ENCODE measurements around the gene TUBA4B.
"Not testable (repeated sequence)": the region's sequence is repeated elsewhere in the genome, so short reads cannot be mapped to it uniquely, and the experiment has no call there.

TUBA4B gene

GRCh38 chr2:219273937-219274336 is 20.9 kb downstream of the TUBA4B start:
- DNase-seq (ENCODE audit: low read depth in 2 of 2, low spot score in 1 of 2), result no peak

- no peak for DNase-seq (ENCODE audit: low read depth in 2 of 2, low spot score in 1 of 2)
These were observed 21.4 kb downstream of the TUBA4B start for GRCh38 chr2:219274361-219274921.

GRCh38 chr2:219277703-219278654 is 24.9 kb downstream of the TUBA4B start:
- peak; percentile 43 to 59 for DNase-seq (ENCODE audit: low read depth in 2 of 2, low spot score in 1 of 2)

GRCh38 chr2:219278655-219279150 is 25.7 kb downstream of the TUBA4B start:
- DNase-seq (ENCODE audit: low read depth in 2 of 2, low spot score in 1 of 2), result no peak

GRCh38 chr2:219279151-219279915 is 26.3 kb downstream of the TUBA4B start, which contains the start of gene DNAJB2:
Gene DNAJB2, plus strand, starts transcription at chr2:219279366. Its CDS starts 468 bp downstream, at chr2:219279834.
- DNase-seq (ENCODE audit: low read depth in 2 of 2, low spot score in 1 of 2), result peak; percentile 94 to 97

GRCh38 chr2:219279916-219280516 is 27.0 kb downstream of the TUBA4B start:
- DNase-seq (ENCODE audit: low read depth in 2 of 2, low spot score in 1 of 2), result no peak

- DNase-seq (ENCODE audit: low read depth in 2 of 2, low spot score in 1 of 2), result no peak
These were observed 27.6 kb downstream of the TUBA4B start for GRCh38 chr2:219280651-219281050.

- no peak for DNase-seq (ENCODE audit: low read depth in 2 of 2, low spot score in 1 of 2)
These were observed 28.5 kb downstream of the TUBA4B start for GRCh38 chr2:219281588-219281987.

GRCh38 chr2:219282375-219282774 is 29.3 kb downstream of the TUBA4B start:
- DNase-seq (ENCODE audit: low read depth in 2 of 2, low spot score in 1 of 2), result no peak

- no peak for DNase-seq (ENCODE audit: low read depth in 2 of 2, low spot score in 1 of 2)
These were observed 30.0 kb downstream of the TUBA4B start for GRCh38 chr2:219282943-219283581.

GRCh38 chr2:219284501-219285372 is 31.7 kb downstream of the TUBA4B start:
- no peak for DNase-seq (ENCODE audit: low read depth in 2 of 2, low spot score in 1 of 2)

- no peak for DNase-seq (ENCODE audit: low read depth in 2 of 2, low spot score in 1 of 2)
These were observed 32.3 kb downstream of the TUBA4B start for GRCh38 chr2:219285373-219285735.

GRCh38 chr2:219285894-219286425 is 32.9 kb downstream of the TUBA4B start:
- DNase-seq (ENCODE audit: low read depth in 2 of 2, low spot score in 1 of 2), result no peak

- DNase-seq (ENCODE audit: low read depth in 2 of 2, low spot score in 1 of 2), result no peak
These were observed 33.5 kb downstream of the TUBA4B start for GRCh38 chr2:219286436-219287115.

- DNase-seq (ENCODE audit: low read depth in 2 of 2, low spot score in 1 of 2), result not testable (repeated sequence)
These were observed 34.0 kb downstream of the TUBA4B start for GRCh38 chr2:219287116-219287440.

- no peak for DNase-seq (ENCODE audit: low read depth in 2 of 2, low spot score in 1 of 2)
These were observed 34.7 kb downstream of the TUBA4B start for GRCh38 chr2:219287580-219288265.

GRCh38 chr2:219289195-219289536 is 36.1 kb downstream of the TUBA4B start:
- DNase-seq (ENCODE audit: low read depth in 2 of 2, low spot score in 1 of 2), result no peak

GRCh38 chr2:219289537-219290361 is 36.7 kb downstream of the TUBA4B start:
- DNase-seq (ENCODE audit: low read depth in 2 of 2, low spot score in 1 of 2), result no peak
